ENCODE data around the gene KAT6B. TPM values are rescaled to one million over a fixed set of nuclear protein-coding genes. Genes with fewer than 3 reads are reported as not detected.

Gene KAT6B
- total RNA-seq, 1 donor from 2014 or later: 42.6 TPM

- no peak for ATAC-seq
- intact Hi-C loops (cut with DNase I): loop anchor here (10.0 kb wide), 2 partner anchors 147 to 413 kb away; partner anchors contain the start of gene COMTD1
Measured at GRCh38 chr10:74821501-74821900, 4.9 kb upstream of the KAT6B start.

GRCh38 chr10:74822101-74822500 lies 4.3 kb upstream of the KAT6B start:
- intact Hi-C loops (cut with DNase I): loop anchor here (10.0 kb wide), 2 partner anchors 147 to 413 kb away; partner anchors contain the start of gene COMTD1
- ATAC-seq (no peak), DNase-seq (ENCODE audit: missing footprints) (no peak)

More at GRCh38 chr10:74821501-74821900, 4.9 kb upstream of the KAT6B start:
- no peak for DNase-seq (ENCODE audit: missing footprints)

GRCh38 chr10:74822521-74823089 lies 3.8 kb upstream of the KAT6B start:
- no peak for DNase-seq (ENCODE audit: missing footprints)
- intact Hi-C loops (cut with DNase I): loop anchor here (10.0 kb wide), 2 partner anchors 148 to 412 kb away; partner anchors contain the start of gene COMTD1
- ATAC-seq: no peak

- intact Hi-C loops (cut with DNase I): loop anchor here (10.0 kb wide), 2 partner anchors 149 to 411 kb away; partner anchors contain the start of gene COMTD1
- DNase-seq (ENCODE audit: missing footprints) (no peak), ATAC-seq (no peak)
Measured at GRCh38 chr10:74823791-74824183, 2.6 kb upstream of the KAT6B start.

GRCh38 chr10:74824184-74824899 lies 2.1 kb upstream of the KAT6B start:
- no peak for ATAC-seq
- no peak for DNase-seq (ENCODE audit: missing footprints)
- intact Hi-C loops (cut with DNase I): loop anchor here (10.0 kb wide), 2 partner anchors 150 to 410 kb away; partner anchors contain the start of gene COMTD1

GRCh38 chr10:74824900-74825370 lies 1.5 kb upstream of the KAT6B start:
- intact Hi-C loops (cut with DNase I): loop anchor here (5.0 to 10.0 kb wide), 5 partner anchors 97 to 558 kb away; partner anchors contain the start of genes COMTD1 and SAMD8
- DNase-seq (ENCODE audit: missing footprints): peak; percentile 78
- no peak for ATAC-seq

- ATAC-seq (peak; percentile 36), DNase-seq (ENCODE audit: missing footprints) (peak; percentile 84)
- intact Hi-C loops (cut with DNase I): loop anchor here (2.0 to 10.0 kb wide), 6 partner anchors 97 to 558 kb away; partner anchors contain the start of genes COMTD1 and SAMD8
Measured at GRCh38 chr10:74825371-74826141, 844 bp upstream of the KAT6B start.

- DNase-seq (ENCODE audit: missing footprints) (no peak), ATAC-seq (no peak)
- intact Hi-C loops (cut with DNase I): loop anchor here (2.0 to 10.0 kb wide), 6 partner anchors 95 to 560 kb away; partner anchors contain the start of genes COMTD1 and SAMD8
Measured at GRCh38 chr10:74827045-74827441, 643 bp downstream of the KAT6B start.

- intact Hi-C loops (cut with DNase I): loop anchor here (2.0 to 10.0 kb wide), 6 partner anchors 95 to 560 kb away; partner anchors contain the start of genes COMTD1 and SAMD8
- ATAC-seq: no peak
Measured at GRCh38 chr10:74827694-74828093, 1.3 kb downstream of the KAT6B start.

GRCh38 chr10:74828946-74829345 lies 2.5 kb downstream of the KAT6B start:
- no peak for ATAC-seq
- intact Hi-C loops (cut with DNase I): loop anchor here (5.0 to 10.0 kb wide), 5 partner anchors 93 to 562 kb away; partner anchors contain the start of genes COMTD1 and SAMD8
- no peak for DNase-seq (ENCODE audit: missing footprints)

More at GRCh38 chr10:74827694-74828093, 1.3 kb downstream of the KAT6B start:
- DNase-seq (ENCODE audit: missing footprints): no peak

GRCh38 chr10:74831518-74832120 lies 5.2 kb downstream of the KAT6B start:
- DNase-seq (ENCODE audit: missing footprints): no peak
- ATAC-seq: no peak
- intact Hi-C loops (cut with DNase I): no loop called here

GRCh38 chr10:74835963-74836362 lies 9.6 kb downstream of the KAT6B start:
- ATAC-seq (no peak), DNase-seq (ENCODE audit: missing footprints) (no peak)
- intact Hi-C loops (cut with DNase I): no loop called here

- DNase-seq (ENCODE audit: missing footprints) (no peak), ATAC-seq (no peak)
- intact Hi-C loops (cut with DNase I): no loop called here
Measured at GRCh38 chr10:74836877-74837276, 10.5 kb downstream of the KAT6B start.

- DNase-seq (ENCODE audit: missing footprints) (no peak), ATAC-seq (no peak)
- intact Hi-C loops (cut with DNase I): no loop called here
Measured at GRCh38 chr10:74837743-74838142, 11.3 kb downstream of the KAT6B start.

GRCh38 chr10:74839708-74840107 lies 13.3 kb downstream of the KAT6B start:
- no peak for ATAC-seq
- intact Hi-C loops (cut with DNase I): no loop called here
- no peak for DNase-seq (ENCODE audit: missing footprints)

GRCh38 chr10:74841265-74841973 lies 15.0 kb downstream of the KAT6B start:
- DNase-seq (ENCODE audit: missing footprints) (no peak), ATAC-seq (peak; percentile 71)
- intact Hi-C loops (cut with DNase I): no loop called here

GRCh38 chr10:74842301-74842954 lies 16.0 kb downstream of the KAT6B start:
- ATAC-seq (peak; percentile 38), DNase-seq (ENCODE audit: missing footprints) (no peak)
- intact Hi-C loops (cut with DNase I): no loop called here

Data from Right ventricle myocardium inferior (tissue), 1 donor.